T-helper 2 cell treated with Interferon-gamma antibody and Interleukin-4, amounts not matched to agents 100 ng/mL and 5 ng/mL, for 36 hours (primary cell): Measurements from ENCODE around the gene KLHL10. TPM values are rescaled to one million over a fixed set of nuclear protein-coding genes. Genes with fewer than 3 reads are reported as not detected.
"Not testable (repeated sequence)": the region's sequence is repeated elsewhere in the genome, so short reads cannot be mapped to it uniquely, and the experiment has no call there.

Experiments used
- intact Hi-C: fragments of 100-400 bp; cut with micrococcal nuclease; formaldehyde crosslinking; loops from one replicate; pipeline ENCODE4 v1.15.1; 2023
- total RNA-seq: library from RNA; stranded (reverse); gene quantifications from 2 replicates; pipeline ENCODE4 v1.2.3, GENCODE V29; 2022

Gene KLHL10
- total RNA-seq, 1 donor from 2014 or later = 0.07 TPM

- intact Hi-C loops = loop anchor here (5.0 kb wide), 1 partner anchor 120 kb away; the partner anchor contains the start of gene ODAD4
Observed at GRCh38 chr17:41812381-41813151, 25.1 kb upstream of the KLHL10 start, which contains the start of gene FKBP10. Gene FKBP10 (plus strand): TSS chr17:41813004. CDS start chr17:41813035, 31 bp downstream.

DNA sequence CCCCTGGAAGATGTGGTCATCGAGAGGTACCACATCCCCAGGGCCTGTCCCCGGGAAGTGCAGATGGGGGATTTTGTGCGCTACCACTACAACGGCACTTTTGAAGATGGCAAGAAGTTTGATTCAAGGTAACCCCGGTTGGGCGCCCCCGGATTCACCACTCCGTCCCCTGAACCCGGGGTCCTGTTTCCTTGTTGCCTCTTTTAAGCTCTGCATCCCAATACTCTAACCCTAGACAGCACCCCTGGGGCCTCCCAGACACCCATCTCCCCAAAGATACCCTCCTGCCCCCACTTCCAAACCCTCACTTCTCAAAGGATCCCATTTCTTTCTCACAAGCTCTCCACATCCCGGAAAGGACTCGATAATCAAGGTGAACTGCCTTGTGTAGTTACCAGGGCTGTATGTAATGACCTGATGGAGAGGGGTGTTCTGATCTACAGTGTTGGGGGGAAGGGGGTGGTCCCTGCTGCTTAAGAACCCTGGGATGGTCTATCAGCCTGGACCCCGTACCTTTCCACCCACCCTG, 24.4 kb upstream of the KLHL10 start:
- intact Hi-C loops = loop anchor here (5.0 kb wide), 1 partner anchor 119 kb away; the partner anchor contains the start of gene ODAD4

DNA sequence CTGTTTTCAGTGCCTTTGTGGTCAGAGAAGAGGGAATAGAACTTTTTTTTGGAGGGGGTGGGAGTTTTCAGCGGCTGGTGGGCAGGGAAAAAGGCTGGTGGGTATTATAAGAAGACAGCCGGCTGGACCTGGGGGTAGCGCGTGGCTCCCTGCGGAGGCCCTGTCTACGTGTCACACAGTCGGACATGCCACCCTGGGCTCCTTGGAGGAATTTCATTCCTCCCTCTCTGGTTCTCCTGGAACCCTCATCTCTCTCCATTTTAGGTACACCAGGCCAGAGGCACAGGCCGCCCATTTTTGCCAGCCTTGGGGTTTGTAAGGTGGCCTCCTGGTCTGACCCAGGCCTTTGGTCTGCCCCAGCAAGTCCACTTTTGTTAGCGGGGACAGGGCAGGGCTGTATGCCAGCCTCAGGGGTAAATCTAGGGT, 23.9 kb upstream of the KLHL10 start:
- intact Hi-C loops = loop anchor here (5.0 kb wide), 1 partner anchor 119 kb away; the partner anchor contains the start of gene ODAD4

GRCh38 chr17:41814195-41814594, 23.4 kb upstream of the KLHL10 start:
- intact Hi-C loops = loop anchor here (5.0 kb wide), 1 partner anchor 118 kb away; the partner anchor contains the start of gene ODAD4

DNA sequence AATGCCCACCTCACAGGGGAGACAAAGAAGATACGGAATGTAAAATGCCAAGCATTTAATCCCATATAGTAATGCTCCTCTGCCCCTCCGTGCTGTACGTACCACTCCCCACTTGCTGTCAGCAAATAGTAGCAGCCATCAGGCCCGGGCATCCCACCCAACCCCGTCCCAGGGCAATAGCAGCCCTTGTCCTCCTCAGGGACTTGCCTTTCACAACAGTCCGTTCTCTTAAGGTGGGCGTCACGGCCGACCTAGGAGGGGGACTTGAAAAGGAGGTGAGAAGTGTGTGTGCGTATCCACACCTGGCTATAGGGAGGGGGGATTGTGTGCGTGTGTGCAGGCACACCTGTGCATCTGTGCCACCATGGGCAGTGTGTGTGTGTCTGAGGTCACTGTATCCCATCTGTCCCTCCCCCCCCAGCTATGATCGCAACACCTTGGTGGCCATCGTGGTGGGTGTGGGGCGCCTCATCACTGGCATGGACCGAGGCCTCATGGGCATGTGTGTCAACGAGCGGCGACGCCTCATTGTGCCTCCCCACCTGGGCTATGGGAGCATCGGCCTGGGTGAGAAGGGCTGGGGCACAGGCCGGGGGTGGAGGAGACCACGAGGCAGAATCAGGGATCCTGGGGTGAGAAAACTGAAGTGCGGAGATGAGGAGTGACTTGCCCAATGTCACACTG, 20.8 kb upstream of the KLHL10 start:
- intact Hi-C loops = no loop called here

GRCh38 chr17:41818024-41818423, 19.6 kb upstream of the KLHL10 start:
- intact Hi-C loops = no loop called here

DNA sequence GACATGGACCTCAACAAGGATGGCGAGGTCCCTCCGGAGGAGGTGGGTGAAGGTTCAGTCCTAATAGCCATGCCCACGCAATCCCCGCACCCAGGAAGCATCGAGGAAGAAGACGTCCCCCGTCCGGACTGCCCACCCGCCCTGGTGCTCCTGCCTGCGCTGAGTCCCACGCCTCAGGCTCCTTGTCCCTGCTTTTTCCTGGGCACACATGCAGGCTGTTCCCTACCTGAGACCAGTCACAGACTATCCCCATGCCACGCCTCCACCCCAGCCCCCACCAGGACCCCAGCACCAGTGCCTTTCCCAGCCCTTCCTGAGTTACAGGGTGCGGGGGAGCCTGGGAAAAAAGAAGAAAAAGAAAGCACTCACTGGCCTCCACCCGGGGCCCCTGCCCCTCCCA, 15.8 kb upstream of the KLHL10 start:
- intact Hi-C loops = no loop called here

DNA sequence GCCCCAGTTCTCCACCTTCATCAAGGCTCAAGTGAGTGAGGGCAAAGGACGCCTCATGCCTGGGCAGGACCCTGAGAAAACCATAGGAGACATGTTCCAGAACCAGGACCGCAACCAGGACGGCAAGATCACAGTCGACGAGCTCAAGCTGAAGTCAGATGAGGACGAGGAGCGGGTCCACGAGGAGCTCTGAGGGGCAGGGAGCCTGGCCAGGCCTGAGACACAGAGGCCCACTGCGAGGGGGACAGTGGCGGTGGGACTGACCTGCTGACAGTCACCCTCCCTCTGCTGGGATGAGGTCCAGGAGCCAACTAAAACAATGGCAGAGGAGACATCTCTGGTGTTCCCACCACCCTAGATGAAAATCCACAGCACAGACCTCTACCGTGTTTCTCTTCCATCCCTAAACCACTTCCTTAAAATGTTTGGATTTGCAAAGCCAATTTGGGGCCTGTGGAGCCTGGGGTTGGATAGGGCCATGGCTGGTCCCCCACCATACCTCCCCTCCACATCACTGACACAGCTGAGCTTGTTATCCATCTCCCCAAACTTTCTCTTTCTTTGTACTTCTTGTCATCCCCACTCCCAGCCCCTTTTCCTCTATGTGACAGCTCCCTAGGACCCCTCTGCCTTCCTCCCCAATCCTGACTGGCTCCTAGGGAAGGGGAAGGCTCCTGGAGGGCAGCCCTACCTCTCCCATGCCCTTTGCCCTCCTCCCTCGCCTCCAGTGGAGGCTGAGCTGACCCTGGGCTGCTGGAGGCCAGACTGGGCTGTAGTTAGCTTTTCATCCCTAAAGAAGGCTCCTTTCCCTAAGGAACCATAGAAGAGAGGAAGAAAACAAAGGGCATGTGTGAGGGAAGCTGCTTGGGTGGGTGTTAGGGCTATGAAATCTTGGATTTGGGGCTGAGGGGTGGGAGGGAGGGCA, 15.1 kb upstream of the KLHL10 start:
- intact Hi-C loops = no loop called here

- intact Hi-C loops = no loop called here
Observed at GRCh38 chr17:41823141-41823524, 14.5 kb upstream of the KLHL10 start.

DNA sequence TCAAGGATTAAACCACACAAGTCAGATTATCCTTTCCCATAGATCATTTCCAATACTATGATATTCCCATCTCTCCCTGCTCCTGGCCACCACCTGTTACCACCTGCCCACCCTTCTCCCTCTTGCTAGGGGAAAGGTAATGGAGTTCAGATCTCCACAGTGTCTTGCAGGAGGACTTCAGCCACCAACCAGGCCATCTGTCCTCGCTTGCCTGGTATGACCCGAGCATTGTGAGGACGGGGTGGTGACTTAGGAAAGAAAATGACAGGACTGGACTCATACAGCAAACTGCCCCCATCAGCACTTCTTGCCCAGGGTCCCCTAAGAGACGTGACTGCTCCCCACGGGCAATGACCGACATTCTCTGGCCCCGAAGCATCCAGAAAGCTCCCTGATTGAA, 14.0 kb upstream of the KLHL10 start:
- intact Hi-C loops = no loop called here

- intact Hi-C loops = no loop called here
Observed at GRCh38 chr17:41824086-41824485, 13.5 kb upstream of the KLHL10 start.

DNA sequence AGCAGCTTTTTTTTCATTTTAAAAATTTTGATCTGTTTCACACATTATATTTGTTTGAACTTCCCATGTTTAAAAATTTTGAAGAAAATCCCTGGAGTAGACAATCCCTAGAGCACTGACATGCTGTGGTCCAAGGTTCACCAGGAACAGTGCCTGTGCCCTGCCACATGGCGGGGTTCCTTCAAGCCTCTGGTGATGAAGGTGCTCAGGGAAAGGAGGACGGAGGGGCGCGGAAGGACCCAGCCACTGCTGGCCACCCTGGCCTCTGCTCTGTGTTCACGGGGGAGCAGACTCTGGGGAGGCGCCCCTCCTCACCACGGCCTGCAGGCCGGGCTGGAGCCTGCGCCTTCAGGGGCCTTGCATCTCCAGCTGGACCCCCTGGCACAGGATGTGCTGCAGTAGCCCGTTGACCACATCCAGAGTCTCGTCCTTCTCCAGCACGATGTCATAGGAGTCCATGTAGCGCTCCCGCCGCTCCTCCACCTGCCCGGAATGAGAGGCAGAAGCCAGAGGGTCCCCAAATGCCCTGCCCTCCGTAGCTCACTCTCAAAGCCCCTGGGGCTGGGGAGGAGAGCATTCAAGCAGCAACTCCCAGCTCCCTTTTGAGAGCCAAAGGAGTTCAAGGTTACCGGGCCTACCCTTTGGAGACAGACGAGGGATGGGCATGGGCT, 12.3 kb upstream of the KLHL10 start:
- intact Hi-C loops = no loop called here

DNA sequence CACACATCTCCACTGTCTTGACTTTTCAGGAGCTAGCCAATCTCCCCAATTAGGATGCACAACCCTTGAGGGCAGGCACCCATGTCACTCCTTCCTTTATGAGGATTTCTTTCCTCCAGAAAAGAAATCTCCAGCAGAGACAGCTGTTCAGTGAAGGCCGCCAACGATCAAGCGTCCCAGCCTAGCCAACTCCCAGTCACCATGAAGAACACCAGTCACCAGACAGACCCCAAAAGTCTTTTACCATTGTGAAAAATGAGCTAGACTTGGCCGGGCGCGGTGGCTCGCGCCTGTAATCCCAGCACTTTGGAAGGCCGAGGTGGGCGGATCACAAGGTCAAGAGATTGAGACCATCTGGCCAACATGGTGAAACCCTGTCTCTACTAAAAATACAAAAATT, 7.7 kb upstream of the KLHL10 start:
- intact Hi-C loops = not testable (repeated sequence)

GRCh38 chr17:41835214-41835799, 2.3 kb upstream of the KLHL10 start:
- intact Hi-C loops = no loop called here

GRCh38 chr17:41835800-41836549, 1.6 kb upstream of the KLHL10 start, which contains the start of gene NT5C3B:
Gene NT5C3B (minus strand): TSS chr17:41836232. CDS start chr17:41836193, 39 bp downstream.
- intact Hi-C loops = no loop called here

- intact Hi-C loops = no loop called here
Observed at GRCh38 chr17:41836550-41837196, 952 bp upstream of the KLHL10 start.

GRCh38 chr17:41839448-41839847, 1.8 kb downstream of the KLHL10 start:
- intact Hi-C loops = not testable (repeated sequence)

DNA sequence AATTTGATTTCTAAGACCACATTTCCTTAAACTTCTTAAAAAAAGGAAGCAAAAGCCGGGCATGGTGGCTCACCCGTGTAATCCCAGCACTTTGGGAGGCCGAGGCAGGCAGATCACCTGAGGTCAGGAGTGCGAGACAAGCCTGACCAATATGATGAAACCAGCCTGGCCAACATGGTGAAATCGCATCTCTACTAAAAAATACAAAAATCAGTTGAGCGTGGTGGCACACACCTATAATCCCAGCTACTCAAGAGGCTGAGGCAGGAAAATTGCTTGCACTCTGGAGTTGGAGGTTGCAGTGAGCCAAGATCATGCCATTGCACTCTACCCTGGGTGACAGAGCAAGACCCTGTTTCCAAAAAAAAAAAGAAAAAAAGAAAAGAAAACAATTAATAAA, 3.2 kb downstream of the KLHL10 start:
- intact Hi-C loops = not testable (repeated sequence)

GRCh38 chr17:41844971-41845370, 7.3 kb downstream of the KLHL10 start:
- intact Hi-C loops = no loop called here
